ENCODE results near the gene DGKB.

DGKB gene

DNA sequence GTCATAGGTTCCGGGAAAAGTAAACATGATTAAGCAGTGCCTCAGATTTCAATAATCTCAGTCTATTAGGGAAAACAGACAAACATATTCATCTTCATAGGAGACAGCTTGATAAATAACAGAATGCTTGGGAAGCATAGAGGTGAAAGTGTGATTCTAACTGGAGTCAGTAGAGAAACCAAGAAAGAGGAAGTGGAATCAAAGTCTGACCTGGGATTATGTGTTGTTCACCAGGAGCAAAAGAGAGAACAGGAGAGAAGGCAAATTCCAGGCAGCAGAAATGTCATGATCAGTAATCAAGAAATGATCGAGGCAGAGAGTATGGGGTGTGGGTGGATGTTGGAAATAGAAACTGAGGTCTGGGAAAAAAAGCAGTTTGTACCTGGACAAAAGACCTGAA, 43.7 kb downstream of the DGKB start:
- no peak for DNase-seq

DNA sequence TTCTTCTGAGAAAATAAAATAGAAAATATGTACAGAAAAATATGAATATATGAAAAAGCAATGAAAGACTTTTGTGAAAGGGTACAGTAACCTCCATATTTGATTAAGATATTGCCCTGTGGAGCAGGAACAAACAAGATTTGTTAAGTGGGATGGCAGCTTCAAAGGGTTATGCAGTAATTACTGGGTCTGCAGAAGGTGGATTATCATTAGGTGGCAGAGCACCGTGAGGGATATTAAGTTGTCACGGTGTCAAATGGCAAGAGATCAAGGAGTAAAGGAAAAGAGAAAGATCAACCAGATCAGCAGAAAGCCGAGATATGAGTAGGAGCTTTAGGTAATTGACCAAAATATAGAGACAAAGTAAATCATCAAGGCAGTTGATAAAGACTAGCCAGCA, 44.1 kb downstream of the DGKB start:
- DNase-seq, result no peak

GRCh38 chr7:14855033-14855794, 47.3 kb downstream of the DGKB start:
- DNase-seq, result no peak

- no peak for DNase-seq
Measured at GRCh38 chr7:14854471-14854870, 48.1 kb downstream of the DGKB start.

DNA sequence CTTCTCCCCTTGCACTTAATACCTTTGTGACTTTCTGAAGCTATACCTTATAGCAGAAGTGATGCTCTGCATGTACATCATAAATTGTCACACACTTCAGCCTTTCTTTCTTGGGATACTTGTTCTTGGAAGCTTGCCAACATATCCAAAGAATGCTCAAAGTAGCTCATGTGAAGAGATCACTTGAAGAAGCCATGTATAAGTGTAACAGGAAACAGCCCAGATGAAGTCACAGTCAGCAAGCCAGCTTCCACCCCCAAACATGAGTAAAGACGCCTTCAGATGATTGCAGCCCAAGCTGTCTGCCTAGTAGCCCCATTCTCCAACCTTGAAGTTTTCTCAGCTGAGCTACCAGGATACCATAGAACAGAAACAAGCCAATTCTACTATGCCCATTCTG, 50.9 kb downstream of the DGKB start:
- DNase-seq, result no peak

DNA sequence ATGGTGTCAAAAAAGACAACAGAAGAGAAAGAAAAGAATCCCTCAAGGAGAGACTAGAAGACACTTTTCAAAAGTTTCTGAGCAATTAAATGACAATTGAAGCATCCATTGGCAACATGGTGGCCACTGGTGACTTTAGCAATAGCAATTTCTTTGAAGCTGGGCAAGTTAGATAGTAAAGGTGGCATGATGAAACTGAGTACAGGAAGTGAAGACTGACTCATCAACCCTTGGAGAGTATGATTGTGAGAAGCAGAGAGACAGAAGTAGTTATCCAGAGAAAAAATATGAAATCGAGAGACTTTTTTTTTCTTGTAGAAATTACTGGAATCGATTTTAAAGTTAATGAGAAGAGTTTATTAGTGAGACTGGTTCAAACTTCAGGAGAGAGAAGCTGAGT, 52.5 kb downstream of the DGKB start:
- DNase-seq, result no peak

GRCh38 chr7:14846405-14846804, 56.1 kb downstream of the DGKB start:
- DNase-seq, result no peak

DNA sequence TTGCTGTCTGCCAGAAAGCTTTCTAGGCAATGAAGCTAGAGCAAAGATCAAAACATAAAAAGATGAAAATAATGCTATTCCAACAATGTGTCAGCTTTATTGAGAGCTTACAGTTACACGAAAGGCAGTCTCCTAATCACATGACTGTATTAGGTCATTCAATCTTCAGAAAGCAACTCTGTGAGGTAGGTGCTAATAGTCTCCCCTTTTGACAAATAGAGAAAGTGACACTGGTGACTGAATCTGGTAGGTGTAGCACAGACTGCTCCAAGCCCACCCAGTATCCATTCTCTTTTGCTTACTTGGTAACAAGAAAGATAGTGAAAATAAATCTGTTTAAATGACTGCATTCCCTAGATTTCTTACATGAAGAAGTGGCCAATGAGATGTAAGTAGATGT, 58.8 kb downstream of the DGKB start:
- DNase-seq, result no peak

DNA sequence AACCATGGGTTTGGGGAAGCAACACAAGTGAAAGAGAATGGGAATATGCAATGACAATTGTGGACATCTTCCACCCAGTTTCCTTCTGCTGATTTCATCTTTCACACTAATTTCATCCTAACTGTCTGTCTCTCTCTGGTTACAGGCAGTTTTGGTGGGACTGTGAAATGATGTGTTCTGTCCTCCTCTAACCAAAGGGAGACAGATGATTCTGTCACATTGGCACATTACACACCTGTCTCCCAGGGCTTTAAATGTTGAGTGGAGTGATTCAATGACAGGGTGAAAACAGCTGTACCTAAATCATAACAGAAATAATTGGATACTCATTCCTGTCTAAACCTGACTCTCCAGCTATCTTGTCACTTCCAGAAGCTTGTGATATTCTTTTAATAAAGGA, 60.0 kb downstream of the DGKB start:
- no peak for DNase-seq

DNA sequence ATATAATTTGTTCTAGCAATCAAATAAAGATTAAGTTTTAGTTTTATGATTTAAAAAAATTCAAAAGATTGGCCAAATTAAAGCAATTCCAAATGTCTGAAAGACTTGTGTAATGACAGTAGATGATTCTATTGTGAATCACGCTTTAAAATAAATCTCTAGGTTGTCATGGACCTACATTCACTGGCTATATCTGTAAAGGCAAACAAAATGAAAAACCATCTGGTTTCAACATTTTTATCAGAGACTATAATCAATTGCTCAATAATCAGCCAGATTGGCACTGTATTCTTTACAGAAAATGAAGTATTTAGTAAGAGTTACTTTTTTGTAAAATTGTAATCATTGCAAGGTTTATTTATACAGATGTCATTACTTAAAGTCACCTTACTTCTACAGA, 60.7 kb downstream of the DGKB start:
- DNase-seq, result no peak

- DNase-seq, result no peak
Measured at GRCh38 chr7:14841086-14841485, 61.5 kb downstream of the DGKB start.

DNA sequence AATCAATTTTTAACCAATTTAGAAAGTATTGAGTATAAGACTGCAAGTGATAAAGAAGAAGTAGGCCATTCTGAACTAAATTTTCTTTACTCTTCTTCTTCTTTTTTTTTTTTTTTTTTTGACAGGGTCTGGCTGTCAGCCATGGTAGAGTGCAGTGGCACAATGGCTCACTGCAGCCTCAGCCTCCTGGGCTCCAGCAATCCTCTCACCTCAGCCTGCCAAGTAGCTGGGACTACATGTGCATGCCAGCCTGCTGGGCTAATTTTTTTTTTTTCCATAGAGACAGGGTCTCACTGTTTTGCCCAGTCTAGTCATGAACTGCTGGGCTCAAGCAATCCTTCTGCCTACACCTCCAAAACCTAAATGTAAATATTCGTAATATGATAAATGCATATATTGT, 63.2 kb downstream of the DGKB start:
- DNase-seq, result no peak

DNA sequence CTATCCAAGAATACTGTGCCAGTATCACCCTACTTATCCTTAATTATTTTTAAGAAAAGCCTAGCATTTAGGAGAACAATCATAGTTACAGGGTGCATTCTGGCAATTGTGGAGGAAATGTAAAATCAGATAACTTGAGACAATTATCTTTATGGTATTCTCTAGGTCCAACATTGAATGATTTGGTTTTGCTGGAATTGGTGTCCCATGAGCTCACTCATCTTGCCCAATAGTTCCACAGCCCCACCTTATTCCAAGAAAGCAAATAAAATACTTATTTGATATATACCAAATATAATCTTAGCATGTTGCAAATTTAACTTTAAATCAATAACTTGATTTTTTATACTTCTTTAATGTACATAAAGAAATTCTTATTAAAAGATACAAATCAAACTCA, 65.3 kb downstream of the DGKB start:
- no peak for DNase-seq

DNA sequence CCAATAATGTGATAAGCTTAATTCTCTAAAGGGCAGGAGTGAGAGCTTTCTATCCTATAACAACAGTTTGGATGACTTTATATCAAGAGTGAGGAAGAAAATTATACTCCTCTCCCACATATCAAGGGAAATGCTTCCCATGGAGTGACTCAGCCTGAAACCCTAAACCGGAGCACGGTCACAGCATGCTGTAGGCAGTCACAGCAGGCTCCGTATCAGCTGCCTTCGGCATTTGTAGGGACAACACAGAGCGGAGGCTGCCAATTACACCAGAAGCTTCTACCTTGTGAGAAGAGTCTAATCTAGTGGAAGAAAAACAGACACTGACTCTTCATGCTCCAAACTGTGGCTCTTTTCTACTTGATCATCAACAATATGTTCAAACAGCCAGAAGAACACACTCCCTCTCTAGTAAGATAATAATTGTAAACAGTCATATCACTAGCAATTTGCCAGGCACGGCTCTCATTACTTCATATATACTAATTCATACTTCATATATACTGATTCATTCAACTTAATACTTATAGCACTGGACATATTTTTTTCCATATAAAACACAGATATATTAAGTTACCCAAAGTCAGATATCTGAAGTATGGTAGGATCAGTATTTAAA, 65.9 kb downstream of the DGKB start:
- no peak for DNase-seq

- no peak for DNase-seq
Measured at GRCh38 chr7:14836006-14836405, 66.5 kb downstream of the DGKB start.

GRCh38 chr7:14835384-14835783, 67.2 kb downstream of the DGKB start:
- no peak for DNase-seq

GRCh38 chr7:14834883-14835282, 67.7 kb downstream of the DGKB start:
- DNase-seq, result no peak

DNA sequence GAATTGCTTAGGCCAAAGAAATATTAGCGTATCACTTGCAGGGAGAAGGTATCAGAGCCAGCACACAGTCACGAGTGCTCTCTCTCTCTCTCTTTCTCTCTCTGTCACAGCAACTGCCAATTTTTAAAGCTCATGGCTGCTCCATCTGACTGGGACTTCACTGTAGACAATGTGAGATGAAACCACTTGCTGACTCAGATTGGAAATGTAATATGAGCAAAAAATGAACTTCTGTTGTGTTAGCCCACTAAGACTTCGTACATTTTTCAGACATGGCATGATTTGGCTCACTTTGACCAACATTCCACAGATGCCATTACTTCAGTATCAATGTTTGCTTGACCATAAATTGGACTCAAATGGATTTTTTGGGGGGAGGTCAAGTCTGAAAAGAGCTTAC, 68.1 kb downstream of the DGKB start:
- DNase-seq, result no peak

GRCh38 chr7:14833707-14834106, 68.8 kb downstream of the DGKB start:
- no peak for DNase-seq

DNA sequence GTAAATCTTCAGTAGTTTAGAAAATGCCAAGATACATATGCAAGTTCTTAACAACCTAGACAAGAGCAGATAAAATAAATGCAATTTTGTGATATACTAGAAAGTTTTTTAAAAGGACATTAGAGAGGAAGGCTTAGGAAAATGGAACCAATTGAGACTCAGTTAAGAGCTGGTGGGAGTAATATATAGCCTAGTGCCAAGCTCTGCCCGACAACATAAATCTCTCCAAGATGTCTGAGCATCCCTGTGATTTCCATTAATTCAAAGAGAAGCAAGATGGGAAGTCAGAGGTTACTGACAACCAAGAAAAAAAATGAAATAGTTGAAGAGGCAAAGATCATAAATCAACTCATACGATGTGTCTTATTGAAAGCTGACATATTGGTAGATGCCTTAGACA, 74.5 kb downstream of the DGKB start:
- DNase-seq, result no peak

- DNase-seq, result no peak
Measured at GRCh38 chr7:14826426-14826825, 76.1 kb downstream of the DGKB start.

DNA sequence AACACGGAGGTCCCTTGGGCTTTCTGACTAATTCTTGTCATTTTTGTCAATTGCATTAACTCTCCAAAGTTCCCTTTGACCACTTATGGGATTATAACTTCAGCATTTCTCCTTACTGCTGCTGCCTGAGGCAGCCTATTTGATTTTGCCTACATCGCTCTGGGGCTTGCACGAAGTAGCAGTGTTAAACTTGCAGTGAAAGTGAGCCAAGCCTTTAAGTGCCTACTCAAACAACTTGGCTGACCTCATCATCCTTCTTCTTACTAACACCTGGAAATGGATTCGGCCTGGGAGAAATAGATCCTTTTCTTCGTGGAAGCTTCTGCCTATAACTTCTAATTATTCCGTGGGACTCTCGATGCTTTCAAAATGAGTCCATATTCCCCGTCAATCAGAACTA, 76.6 kb downstream of the DGKB start:
- no peak for DNase-seq

- no peak for DNase-seq
Measured at GRCh38 chr7:14822481-14822854, 80.1 kb downstream of the DGKB start.

DNA sequence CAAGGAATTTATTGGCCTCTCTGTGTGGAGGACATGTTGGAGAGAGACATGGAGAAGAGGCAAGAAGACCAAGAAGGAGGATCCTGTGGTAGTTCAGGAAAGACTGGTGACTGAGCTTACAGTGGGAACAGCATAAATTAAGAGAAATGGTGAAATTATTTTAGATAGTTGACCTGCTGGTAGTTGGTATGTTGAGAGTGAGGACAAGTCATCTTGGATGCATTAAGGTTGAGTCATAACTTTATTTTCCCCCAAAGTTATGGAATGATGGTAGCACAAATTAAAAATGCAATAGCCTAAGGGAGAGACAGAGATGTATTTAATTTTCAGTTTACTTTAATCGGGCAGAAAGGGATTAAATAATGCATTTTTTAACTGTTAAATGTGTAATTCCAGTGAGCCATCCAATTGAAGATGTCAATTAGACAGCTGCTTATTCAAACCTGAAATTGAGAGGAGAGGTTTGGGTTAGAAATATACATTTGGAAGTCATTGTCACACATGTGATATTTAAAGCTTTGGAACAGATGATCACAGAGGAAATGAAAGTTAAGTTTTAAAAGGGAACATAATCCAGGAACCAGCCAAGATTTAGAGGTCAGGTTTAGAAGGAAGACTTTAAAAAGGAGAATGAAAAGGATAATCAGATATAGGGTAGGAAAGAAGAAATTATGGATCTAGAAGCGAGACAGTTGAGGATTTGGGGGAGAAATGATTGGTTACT, 80.6 kb downstream of the DGKB start:
- DNase-seq, result no peak
